EH (cell line): ENCODE results near the gene FGGY.

Source experiments
- DNase-seq: peaks from one replicate; pipeline ENCODE4 v3.0.0-alpha.2; 2015; ENCODE audit warnings: low read depth

The FGGY gene

DNA sequence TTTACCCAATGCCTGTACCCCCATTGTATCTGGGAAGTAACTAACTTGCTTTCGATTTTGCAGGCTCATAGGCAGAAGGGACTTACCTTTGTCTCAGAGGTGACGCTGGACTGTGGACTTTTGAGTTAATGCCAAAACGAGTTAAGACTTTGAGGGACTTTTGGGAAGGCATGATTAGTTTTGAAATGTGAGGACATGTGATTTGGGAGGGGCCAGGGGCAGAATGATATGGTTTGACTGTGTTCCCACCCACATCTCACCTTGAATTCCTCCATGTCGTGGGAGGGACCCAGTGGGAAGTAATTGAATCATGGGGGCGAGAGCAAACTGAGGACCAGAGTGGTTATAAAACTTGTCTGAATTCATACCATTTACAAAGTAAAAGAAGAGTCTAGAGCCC, 440.7 kb downstream of the FGGY start:
- DNase-seq, result no peak

DNA sequence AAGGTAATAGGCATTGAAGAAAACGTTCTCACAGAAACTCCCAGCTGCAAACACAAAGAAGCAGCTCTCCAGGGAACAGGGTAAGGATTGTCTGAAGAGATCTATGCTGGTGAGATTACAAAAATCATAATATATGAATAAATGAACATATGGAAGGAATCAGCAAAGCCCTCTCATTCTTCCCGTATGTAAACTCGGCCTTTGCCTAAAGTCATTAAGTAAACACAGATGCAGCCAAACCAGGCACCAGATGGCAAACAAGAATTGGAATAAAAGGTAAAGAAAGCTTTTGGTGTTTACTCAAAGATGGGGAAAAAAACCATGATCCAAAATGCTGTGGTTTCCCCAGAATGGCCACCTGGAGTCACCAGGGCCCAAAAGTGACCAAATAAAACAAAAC, 441.3 kb downstream of the FGGY start:
- DNase-seq, result peak; percentile 54

DNA sequence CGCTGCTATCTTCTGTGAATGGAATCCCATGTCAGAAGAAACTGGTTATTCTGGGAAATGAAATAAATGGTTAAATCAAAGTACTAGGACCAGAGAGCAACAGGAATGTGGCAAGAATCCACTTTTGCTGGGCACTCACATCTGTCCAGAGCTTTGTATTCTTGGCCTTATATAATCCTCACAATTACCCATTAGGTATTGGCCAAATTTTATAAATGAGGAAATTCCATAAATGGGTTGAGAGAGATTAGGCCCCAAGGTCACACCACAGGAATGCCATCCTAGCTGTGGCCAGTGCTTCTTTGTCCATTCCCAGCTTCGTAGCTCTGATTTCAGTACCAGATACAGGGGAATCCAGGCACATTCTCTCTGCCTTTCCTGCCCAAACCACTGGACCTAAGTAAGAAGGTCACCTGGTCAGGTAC, 441.7 kb downstream of the FGGY start:
- peak; percentile 83 for DNase-seq

DNA sequence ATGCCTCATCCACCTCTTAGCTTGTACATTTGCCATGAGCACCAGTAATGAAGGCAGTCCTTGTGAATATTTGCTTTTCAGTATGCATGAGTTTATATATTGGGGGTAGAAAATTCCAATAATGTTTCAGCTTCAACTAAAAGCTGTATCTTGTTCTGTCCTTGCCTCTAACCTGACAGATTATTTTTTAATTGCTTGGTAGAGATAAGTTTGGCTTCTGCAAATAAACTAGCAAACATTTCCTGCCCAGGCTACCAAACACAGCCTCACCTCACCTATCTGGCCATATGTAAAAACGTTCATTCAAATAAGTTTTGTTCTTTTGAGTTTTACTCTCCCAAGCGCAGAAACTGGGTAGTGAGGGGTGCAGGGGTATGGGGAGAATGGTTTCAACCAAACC, 442.2 kb downstream of the FGGY start:
- no peak for DNase-seq

DNA sequence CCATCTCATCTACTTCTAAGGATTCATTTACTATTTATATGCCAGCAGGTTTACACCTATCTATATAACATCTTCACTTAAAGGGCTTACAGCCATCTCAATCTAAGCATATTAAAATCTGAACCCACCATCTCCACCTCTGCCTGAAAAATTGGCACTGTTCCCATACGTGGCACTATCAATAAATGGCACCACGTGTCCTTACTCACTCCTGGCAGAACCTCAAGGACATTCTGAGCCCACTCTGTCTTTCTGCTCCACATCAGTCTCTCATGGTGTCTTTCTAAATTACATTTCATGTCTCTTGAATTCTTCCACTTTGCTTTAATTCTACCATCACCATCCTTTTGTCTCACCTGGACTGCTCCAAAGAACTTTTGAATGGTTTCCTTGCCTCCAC, 445.6 kb downstream of the FGGY start:
- no peak for DNase-seq

DNA sequence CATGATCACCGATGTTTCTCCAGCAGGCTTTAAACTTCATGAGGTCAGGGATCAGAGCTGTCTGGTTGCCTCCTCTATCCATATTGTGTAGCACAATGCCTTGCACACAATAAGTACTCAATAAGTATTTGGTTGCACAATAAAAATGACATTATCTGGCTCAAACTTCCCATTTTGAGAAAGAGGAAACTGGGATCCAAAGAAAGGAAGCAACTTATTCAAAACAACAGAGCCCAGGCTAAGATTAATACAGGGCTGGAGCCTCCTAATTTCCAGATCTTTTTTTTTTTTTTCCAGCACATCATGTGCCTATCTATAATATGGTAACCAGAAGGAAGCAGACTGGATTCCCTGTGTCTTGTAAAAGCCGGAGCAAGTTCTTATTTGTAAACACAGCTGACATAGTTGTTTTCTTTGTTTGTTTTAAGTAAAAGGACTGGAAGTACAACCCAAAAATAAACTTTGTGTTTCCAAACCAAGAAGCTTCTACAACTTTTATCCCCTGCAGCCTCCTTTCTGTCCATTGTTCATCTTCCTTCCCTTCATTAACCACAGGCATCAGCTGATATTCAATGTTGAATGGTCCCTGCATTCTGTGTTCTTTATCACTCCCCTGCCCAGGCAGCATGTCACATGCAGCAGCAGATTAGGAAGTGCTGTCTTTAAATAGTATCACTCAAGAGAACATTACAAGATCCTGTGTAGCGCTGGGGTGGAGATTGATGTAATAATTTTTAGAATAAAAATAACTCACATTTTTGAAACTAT, 446.6 kb downstream of the FGGY start:
- DNase-seq, result no peak

DNA sequence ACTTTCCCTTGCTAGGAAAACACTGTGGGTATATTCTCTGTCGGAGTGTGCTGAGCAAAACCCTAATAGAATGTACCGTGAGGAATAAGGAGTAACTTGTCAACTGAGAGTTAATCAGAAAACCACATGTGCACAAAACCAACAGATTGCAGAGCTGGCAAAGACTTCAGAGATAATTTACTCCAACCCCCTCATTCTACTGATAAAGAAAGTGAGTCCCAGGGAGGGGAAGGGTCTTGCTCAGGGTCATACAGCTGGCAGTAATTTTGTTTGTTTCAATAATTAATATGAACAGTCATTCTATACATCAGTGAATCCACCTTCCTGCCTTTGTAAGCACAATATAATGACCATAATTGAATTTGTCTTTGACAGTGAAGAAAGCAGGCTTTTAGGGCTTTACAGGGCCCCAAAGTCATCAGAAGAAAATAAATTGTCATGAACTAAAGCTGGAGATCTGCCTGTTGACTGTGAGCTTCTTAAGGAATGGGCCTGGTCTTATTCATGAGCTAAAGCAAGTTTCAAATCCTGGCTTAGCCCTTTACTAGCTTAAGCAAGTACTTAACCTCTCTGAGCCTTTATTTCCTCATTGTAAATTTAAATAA, 450.6 kb downstream of the FGGY start:
- no peak for DNase-seq

DNA sequence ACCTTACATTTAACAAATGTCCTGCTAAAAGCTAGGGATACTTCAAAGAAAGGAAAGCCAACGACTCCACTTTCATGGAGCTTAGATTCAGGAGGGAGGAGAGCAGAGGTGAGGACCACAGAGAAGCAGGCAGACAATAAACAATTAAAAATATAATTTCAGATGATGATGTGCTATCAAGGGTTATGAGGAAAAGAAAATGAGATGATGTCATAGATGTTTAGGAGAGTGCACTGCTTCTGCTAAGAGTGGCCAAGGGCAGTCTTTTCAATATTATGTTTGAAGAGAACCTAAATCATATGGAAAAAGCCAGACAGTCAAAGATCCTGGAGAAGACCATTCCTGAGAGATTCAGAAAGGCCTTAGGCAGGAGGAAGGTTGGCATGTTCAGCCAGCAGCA, 451.2 kb downstream of the FGGY start:
- DNase-seq, result no peak

DNA sequence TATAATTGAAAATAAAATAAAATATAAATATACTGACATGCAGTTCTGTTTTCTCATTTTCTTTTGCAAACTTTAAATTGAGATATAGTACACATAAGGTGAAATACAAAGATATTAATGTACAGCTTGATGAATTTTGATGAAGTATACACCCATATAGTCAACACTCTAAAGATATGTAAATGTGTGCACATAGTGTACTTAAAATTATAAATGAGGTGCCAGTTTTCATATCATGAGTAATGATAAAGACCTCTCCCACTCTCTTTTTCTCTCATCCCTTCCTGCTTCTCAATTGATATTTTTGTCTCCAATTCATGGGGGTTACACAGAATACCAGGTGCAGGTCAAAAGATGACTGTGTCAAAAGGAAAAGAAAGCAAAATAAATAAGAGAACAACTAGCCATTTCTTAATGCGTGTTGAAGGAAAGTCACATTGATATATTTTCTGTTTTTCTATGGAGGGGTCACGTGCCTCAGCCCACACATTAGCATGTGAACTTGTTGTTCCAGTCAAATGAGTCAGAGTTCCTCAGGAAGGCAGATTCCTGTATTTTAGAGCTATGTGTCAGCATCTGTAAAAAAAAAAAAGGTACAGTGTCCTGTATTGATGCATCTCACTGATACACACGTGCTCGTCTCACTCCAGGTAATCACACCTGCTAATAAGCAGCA, 453.6 kb downstream of the FGGY start:
- DNase-seq, result peak; percentile 85

DNA sequence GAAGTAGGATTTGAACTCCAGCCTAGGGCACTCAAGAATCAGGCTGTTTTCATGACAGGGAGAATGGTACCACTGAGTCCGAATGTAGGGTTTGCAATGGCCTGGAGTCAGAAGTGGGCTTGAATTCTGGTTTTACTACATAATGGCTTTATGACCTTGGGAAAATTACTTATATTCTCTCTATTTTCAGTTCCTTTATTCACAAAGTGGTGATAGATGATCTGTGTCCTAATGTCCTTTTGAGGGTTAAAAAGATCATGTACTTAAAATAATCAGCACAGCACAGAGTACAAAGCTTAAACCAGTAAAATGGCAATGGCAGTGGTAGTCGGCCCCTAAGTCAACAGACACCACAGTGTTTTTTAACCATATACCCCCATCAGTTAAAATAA, 454.1 kb downstream of the FGGY start:
- DNase-seq, result no peak

DNA sequence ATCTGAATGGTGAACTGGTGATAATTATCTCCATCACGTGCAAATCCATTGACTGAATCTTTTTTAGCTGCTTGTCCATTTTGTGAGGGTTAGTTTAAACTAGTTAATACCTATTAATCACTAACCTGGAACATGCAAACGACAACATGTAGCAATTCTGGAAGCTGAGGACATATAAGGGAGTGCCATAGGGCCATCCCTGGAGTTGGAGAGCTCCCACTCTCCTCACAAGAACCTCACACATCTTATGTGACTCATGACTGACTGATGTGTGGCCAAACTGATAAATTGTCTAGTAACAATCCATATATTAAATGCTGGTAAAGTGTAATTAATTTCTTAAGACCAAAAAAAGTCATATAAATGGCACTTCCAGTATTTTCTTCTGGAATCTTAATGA, 454.9 kb downstream of the FGGY start:
- peak; percentile 20 for DNase-seq

DNA sequence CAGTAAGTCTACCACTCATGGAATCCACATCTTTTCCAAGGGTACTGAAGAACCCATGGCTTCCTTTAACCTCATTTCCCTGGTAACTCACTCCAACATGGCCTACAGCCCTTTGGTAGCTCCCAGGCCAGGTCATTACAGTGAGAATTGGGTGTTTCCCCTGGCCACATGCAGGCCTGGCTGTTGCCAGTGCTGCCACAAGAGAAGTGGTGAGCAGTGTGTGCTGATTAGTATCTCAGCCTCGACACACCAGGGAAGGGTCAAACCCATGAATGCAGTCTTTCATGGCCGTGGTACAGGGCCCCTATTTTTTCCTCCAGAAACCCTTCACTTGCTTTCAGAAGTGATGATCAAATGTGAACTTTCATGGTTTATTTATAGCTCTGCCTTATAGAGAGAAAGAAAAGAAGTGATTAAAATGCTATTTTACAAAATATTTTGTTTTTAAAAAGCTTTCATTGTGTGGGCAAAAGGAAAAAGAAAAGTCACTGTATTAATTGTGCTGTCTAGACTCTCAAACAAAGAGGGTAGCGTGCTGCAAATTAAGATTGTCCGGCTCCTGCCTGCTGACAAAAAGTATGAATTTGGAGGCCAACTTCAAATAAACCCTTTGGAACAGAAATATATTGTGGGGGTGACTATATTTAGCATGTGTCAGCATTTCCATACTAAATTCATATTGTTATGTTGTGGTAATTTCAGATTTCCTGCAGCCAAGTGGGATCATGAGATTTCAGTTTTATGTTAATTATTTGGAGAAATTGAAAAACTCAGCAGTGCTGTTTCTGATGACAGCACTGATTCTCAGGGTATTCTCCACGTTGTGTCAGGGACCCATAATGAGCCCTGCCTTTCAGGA, 455.9 kb downstream of the FGGY start:
- no peak for DNase-seq

DNA sequence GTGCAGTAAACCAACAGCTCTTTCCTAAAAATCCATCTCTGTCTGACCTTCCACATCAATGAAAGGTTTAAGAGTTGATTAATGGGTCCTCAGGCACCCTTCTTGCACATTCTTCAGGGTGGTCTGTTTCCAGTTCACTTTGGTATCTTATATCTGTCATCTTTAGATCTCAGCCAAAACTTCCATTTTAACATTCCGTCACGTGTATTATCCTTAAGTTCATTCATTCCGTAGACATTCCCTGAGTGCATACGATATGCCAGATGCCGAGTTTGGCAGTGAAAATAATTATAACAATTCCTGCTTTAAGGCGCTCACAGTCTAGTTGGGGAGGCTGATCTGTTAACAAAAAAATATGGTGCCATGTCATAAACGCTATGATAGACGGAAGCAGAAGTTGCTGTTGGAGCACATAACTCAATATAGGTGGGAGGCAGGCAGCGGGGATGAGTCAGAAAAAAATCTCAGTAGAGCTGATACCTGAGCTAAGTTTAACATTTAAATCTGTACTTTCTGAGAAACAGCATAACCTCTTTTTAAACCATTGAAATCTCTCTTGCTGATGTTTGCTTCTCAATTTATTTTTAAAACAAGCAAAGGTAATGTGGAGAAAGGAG, 458.3 kb downstream of the FGGY start:
- DNase-seq, result no peak

DNA sequence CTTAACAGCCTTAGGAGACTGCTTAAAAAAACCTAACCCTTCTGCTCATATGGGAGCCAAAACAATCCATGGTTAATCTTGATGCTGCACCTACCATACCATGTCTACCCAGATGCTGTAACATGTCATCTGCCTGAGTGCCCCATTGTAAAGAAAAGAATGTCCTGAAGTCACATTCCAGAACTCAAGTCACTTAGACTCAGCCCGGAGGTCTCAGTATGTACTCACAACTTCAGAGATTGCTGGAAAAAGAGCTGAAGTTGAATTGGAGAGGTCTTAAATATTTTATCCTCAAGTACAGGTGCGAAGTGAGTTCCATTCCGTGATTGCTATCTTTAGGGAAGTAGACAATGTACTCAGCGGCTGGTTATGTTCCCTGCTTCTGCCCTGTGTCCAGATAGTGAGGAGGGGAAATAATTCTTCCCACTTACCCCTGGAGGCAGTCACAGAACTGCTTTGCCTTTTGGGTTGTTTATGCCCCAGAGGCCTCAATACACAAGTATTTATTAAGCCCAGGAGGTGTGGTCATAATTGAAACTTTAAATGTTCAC, 460.4 kb downstream of the FGGY start:
- no peak for DNase-seq

DNA sequence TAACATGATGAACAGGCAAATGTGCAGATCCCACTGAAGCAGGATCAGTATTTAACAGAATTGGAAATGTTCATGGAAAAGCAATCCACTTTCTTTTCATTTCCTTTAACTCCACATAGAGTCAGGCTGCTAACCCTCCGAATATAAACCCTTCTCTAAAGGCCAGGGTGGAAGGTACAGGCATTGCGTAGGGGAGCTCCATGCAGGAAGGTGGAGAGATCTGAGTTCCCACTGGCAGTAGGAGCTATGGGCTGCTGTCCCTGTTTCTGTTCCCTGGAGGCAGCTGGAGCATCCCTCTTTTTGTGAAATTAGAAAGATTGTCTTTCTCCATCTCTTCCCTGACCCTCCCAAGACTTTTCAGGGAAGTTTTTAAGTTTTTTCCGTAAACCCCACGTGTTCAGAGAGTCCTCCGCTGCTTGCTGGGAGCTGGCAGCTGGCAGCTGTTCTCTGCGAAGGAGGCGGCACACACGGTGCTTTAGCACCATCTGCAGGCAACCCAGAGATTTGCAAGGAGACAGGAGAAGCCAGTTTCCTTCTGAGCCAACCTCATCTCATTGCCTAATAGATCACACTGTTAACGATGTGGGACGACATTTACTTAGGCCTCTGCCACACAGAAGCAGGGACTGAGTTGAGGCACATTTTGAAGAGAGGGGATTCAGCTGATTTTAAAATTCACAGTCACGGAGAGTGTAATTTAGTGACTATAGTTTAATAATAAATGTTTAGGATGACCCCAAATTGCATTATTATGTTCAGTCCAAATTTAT, 462.4 kb downstream of the FGGY start:
- DNase-seq, result peak; percentile 84

DNA sequence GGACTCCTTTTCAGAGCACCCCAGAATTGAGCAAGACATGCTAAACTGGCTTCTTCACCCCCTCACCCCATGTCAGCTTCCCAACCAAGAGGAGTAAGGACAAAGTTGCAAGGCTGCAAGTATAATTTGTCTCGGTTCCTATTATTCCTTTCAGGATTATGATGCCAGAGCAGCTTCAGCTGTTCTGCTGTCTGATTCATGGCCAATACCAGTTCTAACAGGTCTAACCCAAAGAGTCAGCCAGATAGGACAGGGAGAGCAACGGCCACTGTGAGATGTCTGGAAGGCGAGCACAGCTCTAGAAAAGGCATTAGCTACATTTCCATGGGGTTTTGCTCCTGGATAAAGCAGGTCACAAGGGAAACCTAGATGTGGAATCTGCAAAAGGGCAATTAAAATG, 464.5 kb downstream of the FGGY start:
- no peak for DNase-seq

DNA sequence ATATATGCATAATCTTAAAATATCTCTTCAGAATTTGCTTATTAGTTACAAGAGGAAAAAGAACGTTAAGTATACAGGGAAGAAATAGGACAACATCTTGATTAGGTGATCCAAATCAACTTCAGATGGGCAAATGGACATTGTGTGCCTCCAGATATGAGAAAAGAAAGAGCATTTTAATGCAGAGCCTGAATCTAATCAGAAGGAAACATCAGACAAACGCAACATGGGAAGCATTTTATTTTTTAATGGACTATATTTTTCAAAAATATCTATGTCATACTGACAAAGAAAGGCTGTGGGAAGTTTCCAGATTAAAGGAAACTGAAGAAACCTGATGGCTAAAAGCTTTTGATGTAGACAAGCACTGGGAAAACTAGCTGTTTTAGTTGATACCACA, 466.5 kb downstream of the FGGY start:
- no peak for DNase-seq

DNA sequence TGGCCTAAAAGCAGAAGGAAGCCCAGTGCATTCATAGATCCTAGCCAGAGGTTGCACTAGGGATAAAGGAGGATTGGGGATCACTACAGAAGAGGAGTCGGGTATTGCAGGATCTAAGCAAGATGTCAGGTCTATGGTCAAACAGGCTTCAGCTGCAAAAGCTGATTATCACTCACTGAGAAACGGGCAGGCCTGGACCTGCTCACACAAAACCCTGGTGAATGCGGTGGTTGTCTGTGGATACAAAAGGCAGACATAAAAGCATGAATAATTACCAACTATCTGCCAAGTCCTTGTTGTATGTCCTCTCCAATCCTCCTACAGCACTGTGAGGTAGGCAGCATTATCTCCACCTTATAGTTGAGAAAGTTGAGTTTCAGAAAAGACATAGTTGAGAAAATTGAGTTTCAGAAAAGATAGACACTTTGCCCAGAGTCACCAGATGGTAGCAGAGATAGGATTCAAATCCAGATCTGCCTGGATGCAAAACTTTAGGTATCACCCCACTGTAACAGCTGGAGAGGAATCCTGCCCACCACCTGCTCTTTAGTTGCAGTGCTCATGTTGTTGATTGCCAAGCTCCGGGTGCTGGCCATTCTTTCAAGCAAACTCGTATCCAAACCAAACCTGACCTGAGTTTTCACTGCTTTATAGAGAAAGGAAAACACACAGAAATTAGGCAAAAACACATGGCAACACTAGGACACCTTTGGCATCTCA, 468.3 kb downstream of the FGGY start:
- no peak for DNase-seq

DNA sequence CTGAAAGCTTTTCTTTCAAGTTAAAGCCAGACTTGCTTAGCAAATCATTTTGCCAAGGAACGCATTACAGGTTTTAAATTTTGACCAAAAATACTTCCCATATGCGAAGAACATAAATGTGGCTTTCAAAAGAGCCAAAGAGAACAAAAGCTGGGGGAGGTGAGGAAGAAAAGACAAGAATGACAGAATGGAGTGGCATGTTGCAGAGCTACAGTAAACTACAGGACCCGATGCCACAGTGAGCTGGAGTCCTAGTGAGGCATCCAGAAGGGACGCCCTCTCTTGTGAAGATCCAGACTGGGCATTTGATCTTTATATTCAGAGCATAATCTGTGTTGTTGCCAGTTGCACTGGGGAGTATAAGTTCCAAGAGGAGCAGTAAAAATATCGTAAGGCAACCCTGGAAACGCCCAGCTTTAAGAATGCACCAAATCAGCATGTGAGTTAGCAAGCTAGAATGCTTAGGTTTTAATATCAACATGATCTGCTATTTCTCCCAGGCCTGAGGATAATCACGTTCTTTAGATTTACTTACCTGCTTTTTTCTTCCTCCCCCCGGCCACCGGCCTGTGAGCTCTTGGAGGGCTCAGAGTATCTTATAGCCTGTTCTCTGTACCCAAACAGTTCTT, 469.4 kb downstream of the FGGY start:
- DNase-seq, result no peak

DNA sequence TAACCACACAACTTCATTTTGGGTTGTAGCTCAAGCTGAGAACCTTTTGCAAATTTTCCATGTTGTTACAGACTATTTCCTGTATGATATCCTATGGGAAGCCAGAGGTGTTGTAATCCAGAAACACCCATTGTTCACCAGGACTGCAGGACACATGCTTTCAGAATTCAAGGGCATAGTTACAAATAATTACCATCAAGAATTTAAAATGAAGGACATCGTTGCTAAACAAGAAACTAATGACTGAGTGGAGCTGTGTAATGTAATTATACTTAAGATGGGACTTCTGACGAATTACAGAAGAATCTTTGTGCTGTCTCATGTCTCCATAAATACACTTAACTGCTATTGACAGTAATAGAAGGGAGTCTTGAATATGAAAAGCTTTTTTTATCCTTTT, 470.2 kb downstream of the FGGY start:
- peak; percentile 51 for DNase-seq
